K562 treated with DMSO at 1 percent for 48 hours (cell line): Measurements from ENCODE around the gene TTLL7. TPM values are rescaled to one million over a fixed set of nuclear protein-coding genes. Genes with fewer than 3 reads are reported as not detected.

Experiments used
- total RNA-seq: library from RNA; unstranded; fragments of 300-600 nt; gene quantifications from 2 replicates; pipeline ENCODE4 v1.2.3, GENCODE V29; 2022; ENCODE audit warnings: low replicate concordance; ENCODE audit errors: extremely low read depth

Gene TTLL7, protein sequence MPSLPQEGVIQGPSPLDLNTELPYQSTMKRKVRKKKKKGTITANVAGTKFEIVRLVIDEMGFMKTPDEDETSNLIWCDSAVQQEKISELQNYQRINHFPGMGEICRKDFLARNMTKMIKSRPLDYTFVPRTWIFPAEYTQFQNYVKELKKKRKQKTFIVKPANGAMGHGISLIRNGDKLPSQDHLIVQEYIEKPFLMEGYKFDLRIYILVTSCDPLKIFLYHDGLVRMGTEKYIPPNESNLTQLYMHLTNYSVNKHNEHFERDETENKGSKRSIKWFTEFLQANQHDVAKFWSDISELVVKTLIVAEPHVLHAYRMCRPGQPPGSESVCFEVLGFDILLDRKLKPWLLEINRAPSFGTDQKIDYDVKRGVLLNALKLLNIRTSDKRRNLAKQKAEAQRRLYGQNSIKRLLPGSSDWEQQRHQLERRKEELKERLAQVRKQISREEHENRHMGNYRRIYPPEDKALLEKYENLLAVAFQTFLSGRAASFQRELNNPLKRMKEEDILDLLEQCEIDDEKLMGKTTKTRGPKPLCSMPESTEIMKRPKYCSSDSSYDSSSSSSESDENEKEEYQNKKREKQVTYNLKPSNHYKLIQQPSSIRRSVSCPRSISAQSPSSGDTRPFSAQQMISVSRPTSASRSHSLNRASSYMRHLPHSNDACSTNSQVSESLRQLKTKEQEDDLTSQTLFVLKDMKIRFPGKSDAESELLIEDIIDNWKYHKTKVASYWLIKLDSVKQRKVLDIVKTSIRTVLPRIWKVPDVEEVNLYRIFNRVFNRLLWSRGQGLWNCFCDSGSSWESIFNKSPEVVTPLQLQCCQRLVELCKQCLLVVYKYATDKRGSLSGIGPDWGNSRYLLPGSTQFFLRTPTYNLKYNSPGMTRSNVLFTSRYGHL
- not detected in 2 replicates for total RNA-seq

DNA sequence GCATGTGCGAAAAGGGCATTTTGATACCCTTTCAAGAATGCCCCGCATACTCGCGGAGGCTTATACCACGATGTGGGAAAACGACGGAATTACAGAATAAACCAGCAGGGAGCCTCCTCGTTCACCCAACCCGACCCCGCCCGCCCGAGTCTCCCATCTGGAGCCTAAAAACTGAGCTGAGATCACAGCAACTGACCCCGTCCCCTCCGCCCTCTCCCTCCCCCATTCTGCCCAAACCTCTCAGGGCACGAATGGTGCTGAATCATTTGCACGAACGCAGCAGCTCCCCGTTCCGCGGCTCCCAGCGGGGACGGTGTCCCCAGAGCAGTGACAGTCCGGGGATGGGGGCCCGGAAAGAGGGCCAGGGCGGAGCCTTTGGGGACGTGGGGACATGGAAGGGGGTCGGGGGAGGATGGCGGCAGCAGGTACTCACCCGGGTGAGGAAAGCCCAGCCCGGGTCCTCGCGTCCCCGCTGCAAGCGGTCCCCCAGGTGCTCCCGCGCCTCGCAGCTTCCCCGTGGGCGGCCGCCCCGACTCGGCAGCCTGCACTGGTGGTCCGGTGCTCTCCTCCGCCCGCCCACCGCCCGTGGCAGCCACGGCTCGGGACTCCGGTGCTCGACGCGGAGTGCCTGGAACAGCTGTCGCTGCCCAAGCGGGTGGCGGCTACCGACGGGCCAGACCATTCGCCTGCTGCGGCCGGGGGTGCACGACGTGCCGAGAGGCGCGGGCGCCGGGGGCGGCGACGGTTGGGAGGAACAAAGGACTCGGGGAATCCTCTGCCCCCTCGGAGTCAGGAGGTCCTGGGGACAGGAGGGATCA, at the start of gene TTLL7:
TTLL7 (minus strand) TSS at position 635 of the 818 bp plus-strand sequence. CDS start 46,921 bp downstream, outside the sequence.

Other genes starting within 250 kb of the TTLL7 start
- gene PRKACB, start 145.1 kb upstream of the TTLL7 start, total RNA-seq, result not detected in 2 replicates